ENCODE measurements around the gene ZNF500.

ZNF500 gene

GRCh38 chr16:4698321-4699045 lies 68.5 kb downstream of the ZNF500 start:
- no peak overlapping the region for H3K4me3 ChIP-seq (ENCODE audit: low read length)
- H3K4me1 ChIP-seq (ENCODE audit: insufficient read depth, low read length), result peaks cover 12% of the 10 kb centered on the region
- H3K36me3 ChIP-seq (ENCODE audit: insufficient read depth, low read length), result peaks cover 69% of the 10 kb centered on the region
- H3K27me3 ChIP-seq (ENCODE audit: insufficient read depth, low read length), result no peaks in the 10 kb centered on the region
- H2AFZ ChIP-seq (ENCODE audit: low read depth, low read length), result no peak overlapping the region
- H3K9me3 ChIP-seq (ENCODE audit: low read length), result no peaks in the 10 kb centered on the region
